GM21619 (cell line): ENCODE data around the gene RCN2.

ENCODE experiments used
- ATAC-seq: cut with Tn5 transposase; IDR thresholded peaks from one replicate; pipeline ENCODE4 v1.9.1; 2021; ENCODE audit not compliant: unreplicated experiment

RCN2 gene

GRCh38 chr15:76993114-76993725 is 61.7 kb downstream of the RCN2 start:
- no peak for ATAC-seq

DNA sequence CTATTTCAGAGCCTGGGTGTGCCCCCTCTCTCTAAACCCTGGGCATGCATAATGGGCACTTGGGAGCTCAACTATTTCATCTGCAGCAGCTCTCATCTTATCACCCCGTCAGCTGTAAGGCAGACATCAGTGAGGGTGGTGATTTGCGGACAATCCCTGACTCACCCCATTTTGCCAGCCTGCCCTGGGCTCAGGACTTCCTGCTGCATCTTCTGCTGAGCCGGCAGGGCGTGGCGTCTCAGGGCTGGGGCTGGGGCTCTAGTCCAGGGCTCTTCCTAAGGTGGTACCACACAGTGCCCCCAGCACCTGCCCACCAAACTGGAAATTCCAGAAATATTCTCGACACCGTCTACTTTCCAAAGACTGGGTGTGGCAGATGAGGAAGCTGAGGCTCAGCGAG is 62.5 kb downstream of the RCN2 start:
- no peak for ATAC-seq

DNA sequence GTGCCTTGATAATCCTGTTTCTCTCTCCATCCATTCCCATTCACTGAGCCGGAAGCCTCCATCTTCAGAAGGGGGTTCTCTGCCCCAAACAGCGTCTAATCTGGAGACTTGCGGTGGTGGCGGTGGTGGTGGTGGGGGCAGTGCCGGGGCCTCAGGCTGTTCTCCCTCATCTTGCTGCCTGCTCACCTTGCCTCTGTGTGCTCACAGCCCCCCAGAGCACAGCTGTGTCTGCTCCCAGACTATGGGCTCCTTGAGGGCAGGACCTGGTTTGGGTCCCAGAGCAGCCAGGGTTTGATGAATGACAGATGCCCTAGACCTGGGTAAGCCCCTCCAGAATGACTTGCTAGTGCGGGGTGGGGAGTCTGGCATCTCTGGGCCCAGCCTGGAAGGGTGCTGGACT is 62.9 kb downstream of the RCN2 start:
- no peak for ATAC-seq

- ATAC-seq, result peak; percentile 45
Observed at GRCh38 chr15:76994971-76995945, 63.7 kb downstream of the RCN2 start, which contains the start of gene PSTPIP1. TSS of gene PSTPIP1 (plus strand) at chr15:76995126. CDS start at chr15:76995574, 448 bp downstream.

DNA sequence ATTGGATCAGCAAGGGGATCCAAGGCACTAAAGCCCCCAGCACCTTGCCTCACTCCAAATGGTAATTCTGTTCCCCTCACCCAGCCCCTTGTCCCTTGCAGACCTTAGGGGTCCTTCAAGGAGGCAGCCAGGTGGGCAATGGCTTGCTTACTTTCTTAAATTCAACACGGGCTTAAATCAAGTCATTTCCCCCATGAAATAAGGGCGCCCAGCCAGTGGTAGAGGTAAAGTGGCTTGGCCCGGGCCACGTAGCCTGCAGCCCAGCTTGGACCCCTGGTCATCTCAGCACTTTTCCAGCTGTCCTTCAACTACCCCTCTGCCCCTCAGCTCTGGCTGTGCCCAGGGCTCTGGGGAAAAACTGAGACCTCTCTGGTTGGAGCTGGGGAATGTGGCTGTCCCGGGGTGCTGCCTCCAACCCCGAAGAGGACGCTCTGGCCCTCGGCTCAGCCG is 64.6 kb downstream of the RCN2 start:
- no peak for ATAC-seq

- no peak for ATAC-seq
Observed at GRCh38 chr15:76996526-76997401, 65.2 kb downstream of the RCN2 start.

- no peak for ATAC-seq
Observed at GRCh38 chr15:76998663-76999285, 67.2 kb downstream of the RCN2 start.

- ATAC-seq, result no peak
Observed at GRCh38 chr15:76999996-77000395, 68.4 kb downstream of the RCN2 start.

DNA sequence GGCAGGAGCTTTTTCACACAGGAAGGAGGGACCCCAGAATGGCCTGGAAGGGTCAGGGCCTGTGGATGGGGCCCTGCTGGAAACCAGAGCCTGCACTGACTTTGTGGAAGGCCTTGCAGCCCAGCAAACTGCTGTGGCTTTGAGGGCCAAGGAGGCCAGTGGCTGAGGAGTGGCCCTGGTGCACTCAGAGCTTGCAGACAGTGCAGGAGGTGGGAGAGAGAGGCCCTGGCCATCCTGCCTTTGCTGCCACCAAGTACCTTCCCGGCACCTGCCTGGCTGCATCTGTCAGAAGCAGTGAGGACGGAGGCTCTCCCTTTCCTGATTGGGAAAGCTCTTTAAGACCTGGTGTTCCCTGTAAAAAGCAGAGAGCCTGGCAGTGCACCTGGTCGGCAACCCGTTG is 69.8 kb downstream of the RCN2 start:
- no peak for ATAC-seq

DNA sequence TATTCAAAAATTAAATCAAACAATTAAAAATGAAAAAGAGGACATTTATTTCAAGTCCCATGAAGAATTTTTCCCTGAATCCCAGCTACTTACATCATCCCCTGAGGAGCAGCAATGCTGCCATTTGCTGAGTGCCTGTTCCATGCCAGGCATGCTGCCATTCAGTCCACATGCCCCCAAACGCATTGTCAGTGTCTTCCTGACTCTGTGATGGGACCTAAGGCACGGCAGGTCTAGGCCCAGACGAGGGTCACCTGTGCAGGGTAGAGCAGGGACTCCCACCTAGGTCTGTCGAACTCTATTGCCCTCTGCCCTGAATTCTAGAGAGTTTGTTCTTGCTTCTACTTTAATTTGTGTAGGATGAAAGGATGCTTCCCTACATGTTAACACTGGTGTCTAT is 70.4 kb downstream of the RCN2 start:
- no peak for ATAC-seq

GRCh38 chr15:77002436-77002835 is 70.9 kb downstream of the RCN2 start:
- no peak for ATAC-seq

DNA sequence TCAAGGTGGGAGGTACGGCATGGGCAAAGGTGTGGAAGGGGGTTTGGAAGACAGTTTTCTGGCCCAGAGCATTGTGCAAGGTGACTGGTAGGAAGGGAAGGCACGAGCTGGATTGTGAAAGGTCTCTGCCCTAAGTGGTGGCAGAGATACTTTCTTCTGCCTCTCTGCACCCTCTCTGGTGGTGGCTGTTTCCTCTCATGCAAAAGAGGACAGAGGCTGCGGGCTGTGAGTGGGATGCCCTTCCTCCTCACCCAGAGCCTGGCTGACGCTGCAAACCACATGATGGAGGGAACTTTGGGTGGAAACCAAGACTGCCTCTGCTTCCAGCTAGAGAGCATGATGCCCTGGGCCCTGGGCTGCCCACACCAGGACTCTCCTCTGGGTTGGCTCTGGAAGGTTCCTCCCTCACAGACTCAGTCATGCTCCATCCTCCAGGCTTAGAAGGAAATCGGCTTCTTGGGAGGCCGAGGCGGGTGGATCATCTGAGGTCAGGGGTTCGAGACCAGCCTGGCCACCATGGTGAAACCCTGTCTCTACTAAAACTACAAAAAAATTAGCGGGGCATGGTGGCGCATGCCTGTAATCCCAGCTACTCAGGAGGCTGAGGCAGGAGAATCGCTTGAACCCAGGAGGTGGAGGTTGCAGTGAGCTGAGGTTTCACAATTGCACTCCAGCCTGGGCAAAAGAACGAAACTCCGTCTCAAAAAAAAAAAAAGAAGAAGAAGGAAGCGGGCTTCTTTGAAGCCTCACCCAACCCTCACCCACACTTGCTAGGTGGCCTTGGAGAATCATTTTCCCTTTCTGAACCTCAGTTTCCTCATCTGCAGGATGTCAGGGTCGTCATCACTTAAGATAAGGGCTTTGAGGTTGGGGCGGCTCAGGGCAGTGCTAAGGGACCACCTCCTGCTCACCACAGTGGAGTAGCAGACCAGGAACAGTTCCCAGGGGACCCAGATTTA is 71.7 kb downstream of the RCN2 start:
- ATAC-seq, result no peak
